ENCODE measurements around the gene SHD.

DNA sequence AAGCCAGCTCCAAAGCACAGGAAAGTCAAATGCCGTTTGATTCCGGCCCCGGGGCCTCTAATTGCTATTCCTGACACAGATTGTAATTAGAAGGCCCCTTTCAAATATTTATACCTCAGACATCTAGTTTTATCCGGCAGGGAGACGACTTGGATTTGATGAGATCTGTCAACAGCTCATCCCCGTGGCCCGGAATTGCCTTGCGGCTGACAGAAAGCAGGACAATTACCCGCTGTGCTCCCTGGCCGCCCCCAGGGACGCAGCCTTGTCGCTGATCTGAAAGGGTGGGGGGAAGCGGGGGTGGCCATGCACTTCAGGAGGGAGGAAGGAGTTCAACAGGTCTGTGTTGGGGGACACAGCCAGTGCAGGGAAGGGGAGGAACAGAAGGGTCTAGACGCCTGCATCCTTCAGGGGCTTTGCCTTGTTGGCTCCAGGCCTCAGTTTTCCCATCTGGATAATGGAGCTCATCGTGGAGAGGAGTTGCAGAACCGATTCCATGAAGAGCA lies 1.8 kb upstream of the SHD start:
- TF ChIP-seq PRMT3 (CRISPR knock-in tag; IDR thresholded peaks at IDR 0.05; ENCODE audit: borderline replicate concordance, low read depth) = no peak
- TF ChIP-seq CEBPZ (IDR thresholded peaks at IDR 0.05; ENCODE audit: low read length) = no peak
- no peak for TF ChIP-seq ZNF451 (CRISPR knock-in tag; IDR thresholded peaks at IDR 0.05)
- TF ChIP-seq, protein P1, sequence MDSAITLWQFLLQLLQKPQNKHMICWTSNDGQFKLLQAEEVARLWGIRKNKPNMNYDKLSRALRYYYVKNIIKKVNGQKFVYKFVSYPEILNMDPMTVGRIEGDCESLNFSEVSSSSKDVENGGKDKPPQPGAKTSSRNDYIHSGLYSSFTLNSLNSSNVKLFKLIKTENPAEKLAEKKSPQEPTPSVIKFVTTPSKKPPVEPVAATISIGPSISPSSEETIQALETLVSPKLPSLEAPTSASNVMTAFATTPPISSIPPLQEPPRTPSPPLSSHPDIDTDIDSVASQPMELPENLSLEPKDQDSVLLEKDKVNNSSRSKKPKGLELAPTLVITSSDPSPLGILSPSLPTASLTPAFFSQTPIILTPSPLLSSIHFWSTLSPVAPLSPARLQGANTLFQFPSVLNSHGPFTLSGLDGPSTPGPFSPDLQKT (CRISPR knock-in tag; IDR thresholded peaks at IDR 0.05; ENCODE audit: borderline replicate concordance) = no peak
- no peak for TF ChIP-seq JDP2 (CRISPR knock-in tag; IDR thresholded peaks at IDR 0.05; ENCODE audit: borderline replicate concordance)
- TF ChIP-seq EZH2 (conservative IDR thresholded peaks at IDR 0.05; ENCODE audit: low read depth, low read length) = no peak
- no peak for TF ChIP-seq ELF1 (CRISPR knock-in tag; IDR thresholded peaks at IDR 0.05)
- TF ChIP-seq ESRRA (CRISPR knock-in tag; IDR thresholded peaks at IDR 0.05; ENCODE audit: low read depth) = no peak
- TF ChIP-seq CHD2 (IDR thresholded peaks at IDR 0.05; ENCODE audit: low read depth, low read length) = no peak
- no peak for TF ChIP-seq ZNF232 (CRISPR knock-in tag; IDR thresholded peaks at IDR 0.05; ENCODE audit: borderline replicate concordance)
- TF ChIP-seq RELA (CRISPR knock-in tag; IDR thresholded peaks at IDR 0.05) = no peak
